KOPT-K1 (cell line): ENCODE measurements around the gene ROCK2.

Experiments used
- H3K27ac ChIP-seq: fragments of 200-600 bp; sonication (generic); 2 replicates; pipeline ENCODE4 v1.5.1; 2016; ENCODE audit warnings: antibody characterized with exemption, mild to moderate bottlenecking, low read depth, low read length; ENCODE audit not compliant: poor library complexity, severe bottlenecking
- H3K36me3 ChIP-seq: fragments of 200-600 bp; sonication (generic); 2 replicates; pipeline ENCODE4 v1.5.1; 2017; ENCODE audit warnings: antibody characterized with exemption, mild to moderate bottlenecking, low read length, moderate library complexity; ENCODE audit not compliant: insufficient read depth
- H3K9me3 ChIP-seq: fragments of 200-600 bp; sonication (generic); 2 replicates; pipeline ENCODE4 v1.5.1; 2017; ENCODE audit warnings: antibody characterized with exemption, low read length, mild to moderate bottlenecking; ENCODE audit not compliant: insufficient read depth, poor library complexity, severe bottlenecking

The ROCK2 gene

GRCh38 chr2:11208083-11208482 lies 136.4 kb downstream of the ROCK2 start:
- no peaks in the 10 kb centered on the region for H3K9me3 ChIP-seq
- peaks cover 54% of the 10 kb centered on the region for H3K36me3 ChIP-seq
- H3K27ac ChIP-seq = no peak overlapping the region

- H3K9me3 ChIP-seq = no peaks in the 10 kb centered on the region
- no peak overlapping the region for H3K27ac ChIP-seq
- H3K36me3 ChIP-seq = peaks cover 49% of the 10 kb centered on the region
Observed at GRCh38 chr2:11203480-11203879, 141.0 kb downstream of the ROCK2 start.

GRCh38 chr2:11201969-11202368 lies 142.5 kb downstream of the ROCK2 start:
- Histone ChIP-seq H3K36me3 (peaks cover 54% of the 10 kb centered on the region), H3K27ac (no peak overlapping the region), H3K9me3 (no peaks in the 10 kb centered on the region)

- no peaks in the 10 kb centered on the region for H3K9me3 ChIP-seq
- H3K27ac ChIP-seq = no peak overlapping the region
- peaks cover 62% of the 10 kb centered on the region for H3K36me3 ChIP-seq
Observed at GRCh38 chr2:11200651-11201050, 143.8 kb downstream of the ROCK2 start.

GRCh38 chr2:11196246-11196645 lies 148.2 kb downstream of the ROCK2 start:
- H3K36me3 ChIP-seq = peaks cover 81% of the 10 kb centered on the region
- no peak overlapping the region for H3K27ac ChIP-seq
- no peaks in the 10 kb centered on the region for H3K9me3 ChIP-seq

- Histone ChIP-seq H3K27ac (no peak overlapping the region), H3K9me3 (no peaks in the 10 kb centered on the region), H3K36me3 (peaks cover 50% of the 10 kb centered on the region)
Observed at GRCh38 chr2:11187731-11188130, 156.7 kb downstream of the ROCK2 start.

GRCh38 chr2:11187083-11187619 lies 157.3 kb downstream of the ROCK2 start:
- H3K36me3 ChIP-seq = peaks cover 50% of the 10 kb centered on the region
- H3K9me3 ChIP-seq = no peaks in the 10 kb centered on the region
- no peak overlapping the region for H3K27ac ChIP-seq

- H3K9me3 ChIP-seq = no peaks in the 10 kb centered on the region
- H3K27ac ChIP-seq = no peak overlapping the region
- peaks cover 49% of the 10 kb centered on the region for H3K36me3 ChIP-seq
Observed at GRCh38 chr2:11186145-11186544, 158.3 kb downstream of the ROCK2 start.

GRCh38 chr2:11182951-11183350 lies 161.5 kb downstream of the ROCK2 start:
- peaks cover 42% of the 10 kb centered on the region for H3K36me3 ChIP-seq
- no peak overlapping the region for H3K27ac ChIP-seq
- no peaks in the 10 kb centered on the region for H3K9me3 ChIP-seq

GRCh38 chr2:11180653-11181052 lies 163.8 kb downstream of the ROCK2 start:
- Histone ChIP-seq H3K9me3 (no peaks in the 10 kb centered on the region), H3K36me3 (peaks cover 38% of the 10 kb centered on the region), H3K27ac (no peak overlapping the region)

GRCh38 chr2:11179899-11180298 lies 164.5 kb downstream of the ROCK2 start:
- Histone ChIP-seq H3K36me3 (peaks cover 33% of the 10 kb centered on the region), H3K27ac (no peak overlapping the region), H3K9me3 (no peaks in the 10 kb centered on the region)

GRCh38 chr2:11179196-11179595 lies 165.2 kb downstream of the ROCK2 start:
- H3K9me3 ChIP-seq = no peaks in the 10 kb centered on the region
- H3K36me3 ChIP-seq = peaks cover 32% of the 10 kb centered on the region
- H3K27ac ChIP-seq = no peak overlapping the region

- Histone ChIP-seq H3K9me3 (no peaks in the 10 kb centered on the region), H3K27ac (no peak overlapping the region)
Observed at GRCh38 chr2:11177871-11178690, 166.4 kb downstream of the ROCK2 start.

GRCh38 chr2:11175293-11175795 lies 169.1 kb downstream of the ROCK2 start:
- H3K9me3 ChIP-seq = no peaks in the 10 kb centered on the region
- H3K27ac ChIP-seq = no peak overlapping the region
- peaks cover 12% of the 10 kb centered on the region; the same call in 1 of the 2 replicates for H3K36me3 ChIP-seq

More at GRCh38 chr2:11177871-11178690, 166.4 kb downstream of the ROCK2 start:
- peaks cover 32% of the 10 kb centered on the region for H3K36me3 ChIP-seq

GRCh38 chr2:11174222-11174621 lies 170.2 kb downstream of the ROCK2 start:
- H3K36me3 ChIP-seq = 0 out of 2 replicates have a peak, but pooled peaks cover 4% of the 10 kb centered on the region
- no peak overlapping the region for H3K27ac ChIP-seq
- H3K9me3 ChIP-seq = no peaks in the 10 kb centered on the region

- Histone ChIP-seq H3K9me3 (no peaks in the 10 kb centered on the region), H3K36me3 (no peaks in the 10 kb centered on the region), H3K27ac (no peak overlapping the region)
Observed at GRCh38 chr2:11169333-11169732, 175.1 kb downstream of the ROCK2 start.
